ENCODE measurements around the gene FGF14.

DNA sequence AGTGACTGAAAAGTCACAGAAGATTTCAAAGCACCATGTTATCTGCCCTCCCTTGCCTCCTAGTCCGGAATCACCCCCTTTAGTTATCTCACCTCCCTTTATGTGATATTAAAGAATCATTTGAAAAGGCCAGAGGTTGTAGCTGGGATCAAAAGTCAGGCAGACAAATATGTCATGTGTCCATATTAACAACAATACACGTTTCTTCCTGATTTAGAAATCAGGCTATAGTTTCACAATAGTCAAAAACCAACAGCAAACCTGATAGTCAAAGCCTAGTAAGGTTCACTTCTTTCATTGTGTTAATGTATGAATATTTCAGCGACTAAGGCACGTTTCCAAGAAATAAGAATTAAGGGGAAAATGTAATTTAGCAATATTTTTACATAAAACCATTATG is 622.7 kb downstream of the FGF14 start:
- TF ChIP-seq ZNF274 (IDR thresholded peaks at IDR 0.05; ENCODE audit: low read depth, low read length) (no peak), YY1 (IDR thresholded peaks at IDR 0.05; ENCODE audit: insufficient read depth, insufficient read length) (no peak)
